CD4-positive, alpha-beta T cell treated with Interleukin-4 for 1 hour (primary cell): ENCODE results near the gene CPA4.
"Not testable (repeated sequence)": the region's sequence is repeated elsewhere in the genome, so short reads cannot be mapped to it uniquely, and the experiment has no call there.

Experiments used
- DNase-seq, 2 donors: peaks; one replicate each; pipeline ENCODE4 v3.0.0-alpha.2; 2020 to 2022

The CPA4 gene

DNA sequence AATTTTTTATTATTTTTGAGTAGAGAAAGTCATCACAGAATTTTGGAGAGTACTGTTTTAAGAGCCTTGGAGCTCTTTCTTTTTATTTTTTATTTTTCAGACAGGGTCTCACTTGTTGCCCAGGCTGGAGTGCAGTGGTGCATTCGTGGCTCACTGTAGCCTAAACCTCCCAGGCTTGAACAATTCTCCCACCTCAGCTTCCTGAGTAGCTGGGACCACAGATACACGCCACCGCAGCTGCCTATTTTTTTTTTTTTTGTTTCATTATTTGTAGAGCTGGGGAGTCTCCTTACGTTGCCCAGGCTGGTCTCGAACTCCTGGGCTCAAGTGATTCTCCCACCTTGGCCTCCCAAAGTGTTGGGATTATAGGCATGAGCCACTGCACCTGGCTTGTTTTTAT, 10.6 kb downstream of the CPA4 start:
- no peak for DNase-seq

DNA sequence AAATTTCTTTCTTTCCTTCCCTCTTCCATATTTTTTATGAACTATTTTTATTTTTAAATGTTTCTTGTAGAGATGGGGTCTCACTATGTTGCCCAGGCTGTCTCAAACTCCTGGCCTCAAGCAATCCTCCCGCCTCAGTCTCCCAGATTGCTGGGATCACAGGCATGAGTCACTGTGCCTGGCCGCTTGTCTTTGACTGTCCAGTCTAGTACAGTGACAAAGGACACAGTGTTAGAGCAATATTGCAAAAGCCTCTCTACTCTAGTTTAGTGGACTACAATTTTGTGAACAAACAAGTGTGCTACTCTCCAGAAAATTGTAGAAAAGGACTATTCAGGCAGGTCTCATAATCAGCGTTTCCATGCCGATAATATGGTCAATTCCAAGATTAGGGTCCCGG, 11.0 kb downstream of the CPA4 start:
- no peak for DNase-seq

DNA sequence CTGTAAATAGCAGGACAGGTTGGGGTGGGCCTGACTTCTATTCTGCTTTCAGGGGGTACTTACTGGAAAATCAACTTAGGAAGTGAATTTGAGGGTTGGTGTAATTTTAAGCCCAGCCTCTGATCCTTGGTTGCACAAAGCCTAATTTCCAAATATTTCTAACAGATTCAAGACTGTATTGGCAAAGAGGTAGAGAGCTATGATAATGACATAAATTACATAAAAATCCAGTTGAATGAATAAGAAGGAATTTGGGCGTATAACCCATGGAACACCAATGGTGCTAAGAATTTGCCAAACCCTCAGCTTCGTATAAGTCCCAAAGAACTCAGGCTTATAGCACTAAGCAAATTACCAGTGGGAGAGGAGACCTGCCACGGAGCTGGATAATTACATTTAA, 11.9 kb downstream of the CPA4 start:
- DNase-seq: no peak

DNA sequence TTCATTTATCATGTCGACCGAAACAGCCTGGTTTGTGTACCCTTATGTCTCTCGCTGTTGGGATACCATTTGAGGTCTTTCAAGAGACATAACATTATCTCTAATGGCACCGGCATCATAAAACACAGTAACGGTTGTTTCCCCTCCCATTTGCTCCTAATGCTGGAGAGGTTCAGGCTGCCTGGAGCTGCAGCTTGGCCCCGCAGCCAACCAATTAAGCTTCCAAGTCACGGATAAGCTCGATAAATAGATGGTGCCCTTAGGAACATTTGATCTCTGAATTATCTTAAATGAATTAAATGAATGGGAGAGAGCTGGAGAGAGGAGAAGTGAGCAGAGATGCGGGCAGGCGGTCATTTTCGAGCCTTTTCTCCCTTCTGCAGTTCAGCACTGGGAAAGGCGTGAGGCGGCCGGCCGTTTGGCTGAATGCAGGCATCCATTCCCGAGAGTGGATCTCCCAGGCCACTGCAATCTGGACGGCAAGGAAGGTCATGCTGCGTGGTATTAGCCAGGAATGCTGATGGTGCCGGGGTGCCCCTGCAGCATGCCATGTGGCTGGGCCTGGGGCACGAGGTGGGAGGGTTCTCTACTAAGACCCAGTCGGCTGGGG, 12.6 kb downstream of the CPA4 start:
- DNase-seq: no peak

DNA sequence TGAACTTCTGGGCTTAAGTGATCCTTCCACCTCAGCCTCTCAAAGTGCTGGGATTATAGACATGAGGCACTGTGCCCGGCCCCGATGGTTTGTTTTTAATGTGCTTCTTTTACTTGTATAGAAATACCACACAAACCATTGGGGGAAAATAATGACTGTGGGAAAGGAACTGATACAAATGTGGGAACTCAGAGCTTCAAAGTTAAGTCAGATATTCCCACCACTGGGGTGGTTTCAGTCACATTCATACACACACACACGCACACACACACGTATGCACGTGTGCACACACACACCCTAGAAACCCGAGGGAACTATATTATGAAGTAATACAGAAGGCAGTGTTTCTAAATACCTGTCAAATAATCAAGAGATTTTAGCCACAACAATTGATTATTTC, 17.0 kb downstream of the CPA4 start:
- no peak for DNase-seq

DNA sequence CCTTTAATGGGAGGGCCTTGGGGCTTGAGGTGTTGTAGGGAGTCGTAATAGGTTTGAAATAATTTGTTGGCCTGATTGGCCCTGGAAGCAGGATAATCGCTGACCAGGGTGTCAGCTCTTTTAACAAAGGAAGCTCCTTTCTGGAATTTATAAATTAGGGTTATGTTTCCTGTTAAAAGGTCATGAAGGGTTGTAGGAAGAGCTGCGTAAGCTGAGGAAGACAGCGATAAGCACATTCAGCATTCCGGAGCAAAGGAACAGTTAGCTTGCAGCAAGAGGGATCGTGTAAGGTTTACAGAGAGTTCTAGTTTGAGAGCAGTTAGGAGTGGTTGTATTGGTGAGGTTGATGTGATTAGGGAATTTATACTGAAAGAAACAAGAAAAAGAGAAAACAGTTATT, 21.3 kb downstream of the CPA4 start:
- DNase-seq: no peak

DNA sequence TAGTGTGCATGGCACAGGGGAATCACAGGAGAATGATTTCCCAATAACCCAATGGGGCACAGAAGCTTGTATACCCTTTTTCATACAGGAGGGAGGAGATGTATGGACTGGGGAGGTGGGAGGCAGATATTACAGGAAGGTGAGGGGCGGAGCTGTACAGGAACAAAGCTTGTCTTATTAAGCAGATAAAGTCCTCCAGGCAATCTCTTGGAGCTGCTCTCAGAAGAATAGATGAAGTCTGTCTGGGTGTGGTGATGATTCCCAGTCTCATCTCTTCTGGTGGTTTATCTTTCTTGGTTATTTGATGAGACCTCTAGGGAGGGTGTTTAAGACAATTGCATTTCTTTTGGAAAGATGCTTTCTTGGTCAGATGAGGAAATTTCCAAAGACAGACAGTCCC, 26.6 kb downstream of the CPA4 start:
- DNase-seq: no peak

DNA sequence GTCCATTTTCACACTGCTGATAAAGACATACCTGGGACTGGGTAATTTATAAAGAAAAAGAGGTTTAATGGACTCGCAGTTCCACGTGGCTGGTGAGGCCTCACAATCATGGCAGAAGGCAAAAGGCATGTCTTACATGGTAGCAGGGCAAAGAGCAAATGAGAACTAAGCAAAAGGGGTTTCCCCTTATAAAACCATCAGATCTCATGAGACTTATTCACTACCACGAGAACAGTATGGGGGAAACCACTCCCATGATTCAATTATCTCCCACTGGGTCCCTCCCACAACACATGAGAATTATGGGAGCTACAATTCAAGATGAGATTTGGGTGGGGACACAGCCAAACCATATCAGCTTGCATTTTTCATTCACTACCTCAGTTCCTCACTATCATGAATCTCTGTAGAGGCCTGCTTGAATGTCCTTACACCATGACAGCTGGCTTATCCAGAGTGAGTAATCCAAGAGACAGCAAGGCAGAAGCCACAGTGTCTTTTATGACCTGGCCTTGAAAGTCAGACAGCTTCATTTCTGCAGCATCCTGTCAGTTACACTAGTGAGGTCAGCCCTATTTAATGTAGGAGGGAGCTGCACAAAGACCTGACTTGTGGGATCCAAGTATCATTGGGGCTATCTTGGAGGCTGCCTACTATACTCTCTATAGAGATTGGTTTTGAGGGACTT, 28.7 kb downstream of the CPA4 start:
- not testable (repeated sequence) for DNase-seq

DNA sequence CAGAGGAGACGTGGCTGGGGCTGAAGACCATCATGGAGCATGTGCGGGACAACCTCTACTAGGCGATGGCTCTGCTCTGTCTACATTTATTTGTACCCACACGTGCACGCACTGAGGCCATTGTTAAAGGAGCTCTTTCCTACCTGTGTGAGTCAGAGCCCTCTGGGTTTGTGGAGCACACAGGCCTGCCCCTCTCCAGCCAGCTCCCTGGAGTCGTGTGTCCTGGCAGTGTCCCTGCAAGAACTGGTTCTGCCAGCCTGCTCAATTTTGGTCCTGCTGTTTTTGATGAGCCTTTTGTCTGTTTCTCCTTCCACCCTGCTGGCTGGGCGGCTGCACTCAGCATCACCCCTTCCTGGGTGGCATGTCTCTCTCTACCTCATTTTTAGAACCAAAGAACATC, 29.7 kb downstream of the CPA4 start:
- DNase-seq: no peak

DNA sequence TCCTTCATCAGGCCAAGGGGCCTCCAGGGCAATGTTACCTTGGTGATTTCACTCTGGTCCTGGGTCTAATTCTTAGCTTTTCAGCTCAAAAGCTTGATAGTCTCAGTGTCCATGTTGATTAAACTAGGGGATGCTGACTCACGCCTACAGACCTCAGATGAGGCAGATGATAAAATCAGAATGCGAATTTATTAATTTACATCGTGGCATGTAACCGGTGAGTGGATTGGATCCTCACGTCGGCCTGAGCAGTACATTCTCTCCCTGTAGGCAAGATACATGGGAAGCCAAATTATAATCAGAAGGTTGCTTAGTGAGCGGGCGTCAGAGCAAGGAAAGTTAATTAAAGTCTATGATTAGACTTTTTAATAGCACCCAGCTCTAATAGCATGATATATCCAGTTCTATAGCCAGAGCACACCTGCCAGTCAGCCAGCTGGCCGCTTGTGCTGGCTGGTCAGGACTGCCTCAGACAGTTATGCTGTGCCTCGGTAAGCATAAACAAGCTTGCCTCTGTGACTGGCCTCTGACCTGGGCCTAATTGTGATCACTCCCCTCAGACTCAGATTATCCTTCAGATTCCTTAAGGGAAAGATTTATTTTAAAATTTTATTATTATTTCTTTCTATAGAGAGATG, 31.5 kb downstream of the CPA4 start:
- DNase-seq: no peak

DNA sequence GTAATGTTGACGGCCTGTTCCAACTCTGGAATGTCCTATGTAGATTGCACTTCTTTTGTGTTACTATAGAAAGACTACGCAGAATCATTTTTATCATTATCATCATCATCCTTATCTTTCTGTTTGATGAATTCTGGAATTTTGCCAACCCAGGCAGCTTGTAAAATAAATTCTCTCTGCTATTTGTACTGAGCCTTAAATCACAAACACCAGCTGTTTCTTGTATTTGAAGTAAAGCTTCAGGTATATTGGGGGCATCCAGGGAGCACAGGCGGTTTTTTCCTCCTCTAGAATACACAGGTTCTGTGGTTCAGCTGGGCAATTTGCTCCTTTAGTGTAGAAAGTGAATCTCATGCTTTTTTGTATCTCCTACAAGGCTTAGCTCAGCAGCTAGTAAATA, 36.7 kb downstream of the CPA4 start:
- DNase-seq: no peak

DNA sequence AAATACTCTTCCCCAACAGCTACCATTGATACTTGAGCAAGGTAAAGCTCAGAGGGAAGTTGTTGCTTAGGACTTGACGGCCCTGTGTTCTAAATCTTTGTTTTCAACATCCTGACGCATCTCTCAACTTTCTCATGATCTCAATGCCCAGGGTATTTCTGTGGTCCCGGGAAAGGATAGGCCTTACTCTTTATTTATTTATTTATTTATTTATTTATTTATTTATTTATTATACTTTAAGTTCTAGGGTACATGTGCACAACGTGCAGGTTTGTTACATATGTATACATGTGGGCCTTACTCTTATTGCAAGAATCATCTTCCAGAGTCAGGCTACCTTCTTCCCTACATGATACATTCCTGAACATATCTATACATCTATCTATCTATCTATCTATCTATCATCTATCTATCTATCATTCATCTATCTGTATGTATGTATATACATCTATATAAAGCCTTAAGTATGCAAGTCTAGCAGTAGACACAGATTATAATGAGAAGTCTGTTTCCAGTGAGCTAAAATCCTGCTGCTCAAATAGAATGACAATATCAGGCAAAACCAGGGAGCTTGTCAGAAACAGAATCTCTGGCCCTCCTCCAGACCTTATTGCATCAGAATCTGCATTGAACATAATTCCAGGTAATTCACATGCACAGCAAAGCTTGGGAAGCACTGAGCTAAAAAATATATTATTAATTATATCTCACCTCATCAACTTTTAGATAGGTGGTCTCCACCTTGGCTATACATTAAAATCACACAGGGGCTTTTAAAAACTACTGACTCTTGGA, 39.5 kb downstream of the CPA4 start:
- no peak for DNase-seq

DNA sequence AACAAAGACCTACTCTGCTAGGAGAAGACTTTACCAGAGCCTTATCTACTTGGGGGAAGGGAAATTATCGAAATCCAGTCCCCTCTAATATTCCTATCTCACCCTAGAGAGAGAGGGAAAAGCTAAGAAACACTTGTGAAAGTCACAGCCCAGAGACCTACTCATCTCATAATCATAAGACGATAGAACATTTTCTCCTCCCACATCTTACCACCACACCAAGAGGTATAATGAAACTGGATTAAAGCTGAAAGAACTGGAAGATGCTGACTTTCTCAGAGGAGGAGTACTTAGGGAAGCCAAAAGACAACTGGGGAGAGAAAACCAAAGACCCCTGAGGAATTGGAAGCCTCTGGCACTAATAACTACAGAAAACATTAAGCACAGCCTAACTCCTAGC, 40.9 kb downstream of the CPA4 start:
- DNase-seq: no peak

DNA sequence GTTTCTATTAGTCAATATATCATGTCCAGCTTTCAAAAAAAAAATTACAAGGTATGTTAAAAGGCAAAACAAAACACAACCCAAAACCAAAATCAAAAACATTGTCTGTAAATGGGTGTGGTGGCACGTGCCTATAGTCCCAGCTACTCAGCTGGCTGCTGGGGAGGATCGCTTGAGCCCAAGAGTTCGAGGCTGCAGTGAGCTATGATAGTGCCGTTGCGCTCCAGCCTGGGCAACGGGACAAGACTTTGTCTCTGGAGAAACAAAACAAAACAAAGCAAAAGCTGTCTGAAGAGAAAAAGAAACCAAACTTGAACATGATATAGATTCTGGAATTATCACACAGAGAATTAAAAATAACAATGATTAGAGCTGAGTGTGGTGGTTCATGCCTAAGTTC, 41.3 kb downstream of the CPA4 start:
- no peak for DNase-seq

DNA sequence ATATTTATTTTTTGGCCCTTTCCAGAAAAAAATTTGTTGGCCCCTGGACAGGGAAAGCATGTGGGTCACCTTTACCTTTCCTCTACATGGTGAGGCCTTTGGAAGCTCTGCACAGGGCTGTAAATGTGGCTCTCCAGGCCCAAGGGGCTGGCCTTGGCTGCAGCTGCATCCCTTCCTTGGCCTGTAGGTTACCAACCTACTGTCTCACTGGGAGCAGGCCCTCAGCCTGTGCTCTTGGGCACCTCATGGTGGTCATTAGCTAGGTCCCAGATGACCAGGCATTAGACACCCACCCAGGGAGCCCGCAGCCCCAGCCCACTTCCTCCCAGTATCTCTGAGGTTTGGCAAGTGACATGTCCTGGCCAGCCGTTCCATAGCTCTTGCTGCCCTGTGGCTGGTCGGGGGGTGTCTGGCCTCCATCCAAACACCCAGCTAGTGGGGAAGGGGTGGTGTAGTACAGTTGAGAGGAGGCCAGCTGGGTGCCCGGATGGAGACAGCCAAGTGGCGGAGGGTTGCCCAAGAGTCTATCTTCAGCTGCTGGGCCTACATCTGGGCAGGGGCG, 44.5 kb downstream of the CPA4 start:
- no peak for DNase-seq

DNA sequence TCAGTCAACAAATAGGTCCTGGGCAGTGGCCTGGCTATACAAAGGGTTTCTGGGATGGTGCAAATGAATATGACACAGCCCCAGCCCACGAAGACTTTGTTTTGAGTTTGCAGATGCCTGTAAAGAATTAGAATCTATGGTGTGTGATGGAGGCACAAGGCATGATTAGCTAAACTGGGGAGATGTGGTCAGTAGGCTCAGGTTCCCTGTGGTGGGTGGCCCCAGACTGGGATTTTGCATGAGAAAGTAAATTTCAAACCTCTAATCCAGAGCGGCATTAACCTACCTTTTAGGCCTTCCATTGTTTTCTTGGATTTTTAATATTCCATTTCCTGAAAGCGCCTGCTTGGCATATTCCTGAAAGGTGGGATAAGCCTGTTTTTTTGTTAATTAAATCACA, 45.3 kb downstream of the CPA4 start:
- DNase-seq: no peak

DNA sequence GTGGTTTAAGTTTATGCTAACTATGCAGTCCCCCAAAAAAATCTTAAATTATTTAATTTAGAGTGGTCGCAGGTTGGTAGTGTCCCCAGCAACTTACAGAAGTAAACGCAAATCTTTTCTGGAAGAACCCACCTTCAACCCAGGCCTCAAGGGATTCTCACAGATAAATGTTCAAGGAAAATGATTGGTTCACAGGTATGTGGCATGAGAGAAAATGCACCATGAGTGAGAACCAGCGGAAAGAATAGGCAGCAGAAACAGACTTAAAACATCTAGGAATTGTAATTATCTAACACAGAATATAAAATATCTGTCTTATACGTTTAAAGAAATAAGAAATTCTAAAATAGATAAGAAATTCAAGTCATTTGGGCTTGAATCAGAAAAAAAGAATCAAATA, 48.9 kb downstream of the CPA4 start:
- no peak for DNase-seq

DNA sequence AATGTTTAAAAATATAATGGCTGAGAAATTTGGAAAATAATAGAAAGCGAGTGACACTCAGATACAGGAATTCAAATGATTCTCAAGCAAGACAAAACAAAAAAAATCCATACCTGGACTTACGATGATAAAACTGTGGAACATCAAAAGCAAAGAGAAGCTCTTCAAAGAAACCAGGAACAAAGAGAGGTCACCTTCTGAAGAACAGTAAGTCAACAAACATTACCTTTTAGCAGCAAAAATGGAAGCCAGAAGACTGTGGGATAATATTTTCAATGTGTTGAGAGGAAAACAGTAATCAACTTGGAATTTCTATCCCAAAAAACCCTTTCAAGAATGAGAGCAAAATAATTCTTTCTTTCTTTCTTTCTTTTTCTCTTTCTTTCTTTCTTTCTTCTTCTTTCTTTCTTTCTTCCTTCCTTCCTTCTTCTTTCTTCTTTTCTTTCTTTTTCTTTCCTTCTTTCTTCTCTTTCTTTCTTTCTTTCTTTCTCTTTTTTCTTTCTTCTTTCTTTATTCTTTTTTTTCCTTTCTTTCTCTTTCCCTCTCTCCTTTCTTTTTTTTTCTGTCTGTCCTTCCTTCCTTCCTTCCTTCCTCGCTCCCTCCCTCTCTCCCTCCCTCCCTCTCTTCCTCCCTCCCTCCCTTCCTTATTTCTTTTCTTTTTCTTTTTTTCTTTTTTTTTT, 49.9 kb downstream of the CPA4 start:
- DNase-seq: no peak

DNA sequence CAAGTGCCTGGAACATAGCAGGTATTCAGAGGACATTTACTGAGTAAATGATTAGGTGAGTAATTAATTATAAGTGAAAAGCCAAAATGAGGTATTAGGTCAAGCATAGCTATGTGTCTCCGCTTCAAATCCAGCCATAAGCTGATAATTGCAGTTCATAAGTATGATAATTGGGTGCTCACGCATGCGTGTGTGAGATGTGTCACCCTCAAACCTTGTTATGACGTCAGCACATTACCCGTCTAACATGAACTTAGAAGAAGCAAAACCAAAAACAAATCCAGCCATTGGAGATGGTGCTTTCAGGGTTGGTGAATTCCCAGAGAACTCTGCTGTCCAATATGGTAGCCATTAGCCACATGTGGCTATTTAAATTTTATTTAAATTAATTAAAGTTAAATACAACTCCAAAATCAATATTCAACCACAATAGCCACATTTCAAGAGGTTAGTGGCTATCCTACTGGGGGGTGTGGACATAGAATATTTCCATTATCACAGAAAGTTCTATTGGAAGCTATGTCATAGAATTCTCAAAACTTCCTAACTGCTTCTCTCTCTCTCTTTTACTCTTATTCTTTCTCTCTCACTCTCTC, 51.4 kb downstream of the CPA4 start, which contains the start of gene CPA5:
TSS of gene CPA5 (plus strand) at position 546 of the 596 bp plus-strand sequence. CDS start 1,670 bp downstream, outside the sequence.
- DNase-seq: no peak

DNA sequence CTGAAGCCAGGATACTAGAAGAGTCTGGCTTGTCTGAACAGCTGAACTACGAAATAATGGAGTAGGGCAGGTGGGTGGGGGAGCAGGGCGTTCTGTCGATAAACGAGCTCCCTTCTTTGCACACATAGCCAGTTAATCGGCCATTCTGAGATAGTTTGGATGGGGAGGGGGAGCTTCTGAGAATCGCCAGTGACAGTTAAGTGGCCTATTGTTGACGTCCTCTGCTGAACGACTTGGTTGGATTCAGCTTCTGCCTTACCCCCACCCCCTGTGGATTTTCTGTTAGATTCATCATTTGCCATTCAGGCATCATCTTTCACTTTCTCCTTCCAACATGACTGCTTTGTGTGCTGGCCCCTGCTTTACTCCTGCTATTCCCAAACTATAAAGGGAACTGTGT, 52.2 kb downstream of the CPA4 start:
- DNase-seq: no peak

DNA sequence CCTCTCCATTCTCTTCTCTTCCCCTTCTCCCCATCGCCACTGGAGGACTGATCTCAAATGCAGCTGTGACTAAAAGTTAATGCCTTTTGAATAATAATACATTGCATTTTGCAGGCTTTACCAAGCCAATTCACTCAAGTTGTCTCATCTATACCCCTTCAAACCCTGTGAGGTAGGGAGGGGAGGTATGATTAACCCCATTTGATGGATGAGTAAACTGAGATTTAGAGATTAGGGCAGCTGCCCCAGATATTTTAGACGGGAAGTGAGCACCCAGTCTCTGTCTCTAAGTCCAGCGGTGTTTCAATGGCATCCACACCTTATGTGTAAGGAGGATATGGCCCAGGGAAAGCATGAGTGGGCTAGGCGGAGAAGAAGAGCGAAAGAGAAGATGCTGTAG, 52.8 kb downstream of the CPA4 start:
- no peak for DNase-seq

DNA sequence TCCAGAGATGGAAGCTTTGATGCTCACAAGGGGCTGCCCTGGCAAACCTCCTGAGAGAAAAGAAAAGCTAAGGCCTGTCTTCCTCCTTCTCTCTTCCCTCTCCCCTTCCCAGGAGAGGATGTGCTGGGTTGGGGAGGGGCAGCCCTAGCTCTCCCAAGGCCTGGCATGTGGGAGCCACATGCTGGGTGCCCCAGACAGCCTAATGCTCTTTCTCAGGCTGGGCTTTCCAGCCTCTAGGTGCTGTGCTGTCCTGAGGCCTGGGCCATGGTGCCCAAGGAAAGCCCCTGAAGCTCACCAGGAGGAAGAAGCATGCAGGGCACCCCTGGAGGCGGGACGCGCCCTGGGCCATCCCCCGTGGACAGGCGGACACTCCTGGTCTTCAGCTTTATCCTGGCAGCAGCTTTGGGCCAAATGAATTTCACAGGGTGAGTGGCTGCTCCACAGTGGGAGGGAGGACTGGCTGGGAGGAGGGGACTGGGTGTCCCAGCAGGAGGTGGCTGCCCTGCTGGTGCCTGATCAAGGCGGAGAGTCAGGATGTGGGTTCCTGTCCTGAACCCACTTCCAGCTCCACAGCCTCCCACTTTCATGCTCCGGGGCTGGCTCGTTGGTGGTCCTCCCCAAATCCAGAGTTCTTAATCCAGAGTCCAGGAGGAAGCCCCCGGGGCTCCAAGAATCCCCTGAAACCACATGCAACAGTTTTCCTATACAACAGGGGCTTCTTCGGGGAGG, 53.4 kb downstream of the CPA4 start:
- DNase-seq: no peak
